ENCODE measurements around the gene TXNL1.
"Not testable (repeated sequence)": the region's sequence is repeated elsewhere in the genome, so short reads cannot be mapped to it uniquely, and the experiment has no call there.

Gene TXNL1

GRCh38 chr18:56643381-56643780 lies 5.0 kb upstream of the TXNL1 start:
- DNase-seq: no peak

GRCh38 chr18:56641714-56642337 lies 3.4 kb upstream of the TXNL1 start:
- DNase-seq: no peak

- no peak for DNase-seq
Observed at GRCh38 chr18:56639571-56639970, 1.2 kb upstream of the TXNL1 start.

- no peak for DNase-seq
Observed at GRCh38 chr18:56639104-56639381, 651 bp upstream of the TXNL1 start.

- DNase-seq: no peak
Observed at GRCh38 chr18:56637711-56638231, 621 bp downstream of the TXNL1 start.

- no peak for DNase-seq
Observed at GRCh38 chr18:56637176-56637575, 1.2 kb downstream of the TXNL1 start.

- no peak for DNase-seq
Observed at GRCh38 chr18:56635007-56635406, 3.4 kb downstream of the TXNL1 start.

- no peak for DNase-seq
Observed at GRCh38 chr18:56632070-56633022, 6.0 kb downstream of the TXNL1 start.

GRCh38 chr18:56627991-56628390 lies 10.4 kb downstream of the TXNL1 start:
- no peak for DNase-seq

GRCh38 chr18:56615738-56616520 lies 22.5 kb downstream of the TXNL1 start:
- no peak for DNase-seq

GRCh38 chr18:56606618-56607017 lies 31.8 kb downstream of the TXNL1 start:
- no peak for DNase-seq

GRCh38 chr18:56598422-56598821 lies 40.0 kb downstream of the TXNL1 start:
- no peak for DNase-seq

GRCh38 chr18:56593906-56594305 lies 44.5 kb downstream of the TXNL1 start:
- no peak for DNase-seq

GRCh38 chr18:56580026-56580425 lies 58.4 kb downstream of the TXNL1 start:
- no peak for DNase-seq

GRCh38 chr18:56579451-56579850 lies 58.9 kb downstream of the TXNL1 start:
- no peak for DNase-seq

- no peak for DNase-seq
Observed at GRCh38 chr18:56576826-56577573, 61.4 kb downstream of the TXNL1 start.

GRCh38 chr18:56575819-56576663 lies 62.4 kb downstream of the TXNL1 start:
- DNase-seq: peak in 1 of 2 experiments; percentile 53

- DNase-seq: no peak
Observed at GRCh38 chr18:56574861-56575260, 63.5 kb downstream of the TXNL1 start.

- DNase-seq: not testable (repeated sequence)
Observed at GRCh38 chr18:56572267-56572666, 66.1 kb downstream of the TXNL1 start.

- DNase-seq: no peak
Observed at GRCh38 chr18:56570978-56571377, 67.4 kb downstream of the TXNL1 start.

GRCh38 chr18:56569416-56569815 lies 69.0 kb downstream of the TXNL1 start:
- DNase-seq: no peak

- no peak for DNase-seq
Observed at GRCh38 chr18:56568986-56569385, 69.4 kb downstream of the TXNL1 start.

Data from NCI-H1930 (cell line).